Right lobe of liver (tissue), 4 donors: Measurements from ENCODE around the gene IGSF21.

Experiments used
- CTCF ChIP-seq, 4 donors: fragments of 200-600 bp in 3 of 4; fragments of 450-650 bp in 1 of 4; IDR thresholded peaks; one replicate each; pipeline versions ENCODE4 v1.5.1 to v1.8.0; 2016 to 2022; ENCODE audit warnings: antibody characterized with exemption in 4 of 4, mild to moderate bottlenecking in 2 of 4
- POLR2A ChIP-seq: fragments of 450-650 bp; IDR thresholded peaks from one replicate; pipeline ENCODE4 v1.6.1; 2017; ENCODE audit warnings: antibody characterized with exemption, mild to moderate bottlenecking
- donor health status: DM: no; HTN: no; CAD: no.
- donor health status: DM: no; HTN: no; CAD: no.
- donor health status: DM: no; HTN: yes; CAD: no.

- TF ChIP-seq CTCF (IDR thresholded peaks at IDR 0.05) (no peak), POLR2A (no peak)
Observed at GRCh38 chr1:18145851-18146618, 38.4 kb downstream of the IGSF21 start.
